Osteocyte (in vitro differentiated cells): ENCODE data around the gene IGSF9. TPM values are rescaled to one million over a fixed set of nuclear protein-coding genes. Genes with fewer than 3 reads are reported as not detected.
"Not testable (repeated sequence)": the region's sequence is repeated elsewhere in the genome, so short reads cannot be mapped to it uniquely, and the experiment has no call there.

ENCODE experiments used
- DNase-seq: peaks from one replicate; pipeline ENCODE4 v3.0.0; 2021; ENCODE audit warnings: mixed read lengths; ENCODE audit not compliant: unreplicated experiment; ENCODE audit errors: extremely low spot score
- H3K27ac Mint-ChIP-seq: one replicate; pipeline ENCODE4 v1.8.0; 2021; ENCODE audit warnings: mild to moderate bottlenecking, mixed read lengths; ENCODE audit not compliant: unreplicated experiment
- H3K27me3 Mint-ChIP-seq: one replicate; pipeline ENCODE4 v1.8.0; 2021; ENCODE audit warnings: mixed read lengths; ENCODE audit not compliant: unreplicated experiment
- H3K36me3 Mint-ChIP-seq: one replicate; pipeline ENCODE4 v1.8.0; 2021; ENCODE audit warnings: mixed read lengths; ENCODE audit not compliant: unreplicated experiment
- H3K4me1 Mint-ChIP-seq: one replicate; pipeline ENCODE4 v1.8.0; 2021; ENCODE audit warnings: mixed read lengths; ENCODE audit not compliant: unreplicated experiment
- H3K4me3 Mint-ChIP-seq: one replicate; pipeline ENCODE4 v1.8.0; 2021; ENCODE audit warnings: mild to moderate bottlenecking, moderate library complexity, mixed read lengths; ENCODE audit not compliant: unreplicated experiment
- H3K9me3 Mint-ChIP-seq: one replicate; pipeline ENCODE4 v1.8.0; 2021; ENCODE audit warnings: mixed read lengths; ENCODE audit not compliant: unreplicated experiment
- CTCF ChIP-seq: fragments of 200-600 bp; sonication (generic); IDR thresholded peaks from 2 replicates; pipeline ENCODE4 v1.5.0; 2021; ENCODE audit warnings: antibody characterized with exemption, mild to moderate bottlenecking, moderate library complexity
- total RNA-seq: library from RNA; stranded (reverse); gene quantifications from 2 replicates; pipeline ENCODE4 v1.2.1, GENCODE V29; 2021

The IGSF9 gene
- total RNA-seq, 1 donor from 2014 or later, result not detected

GRCh38 chr1:159902541-159902940, 42.9 kb downstream of the IGSF9 start:
- peaks cover 8% of the 10 kb centered on the region for H3K9me3 Mint-ChIP-seq
- no peaks in the 10 kb centered on the region for H3K36me3 Mint-ChIP-seq
- no peaks in the 10 kb centered on the region for H3K27me3 Mint-ChIP-seq
- DNase-seq, result no peak
- H3K4me3 Mint-ChIP-seq, result no peak overlapping the region
- H3K4me1 Mint-ChIP-seq, result peaks cover 15% of the 10 kb centered on the region
- no peak overlapping the region for H3K27ac Mint-ChIP-seq
- TF ChIP-seq CTCF, result no peak

- Mint-ChIP-seq H3K27me3 (no peaks in the 10 kb centered on the region), H3K36me3 (no peaks in the 10 kb centered on the region), H3K4me1 (peaks cover 22% of the 10 kb centered on the region), H3K9me3 (peaks cover 8% of the 10 kb centered on the region), H3K4me3 (no peak overlapping the region), H3K27ac (no peak overlapping the region)
- TF ChIP-seq CTCF, result no peak
- no peak for DNase-seq
These were observed 44.6 kb downstream of the IGSF9 start for GRCh38 chr1:159900755-159901360.

- Mint-ChIP-seq H3K36me3 (no peaks in the 10 kb centered on the region), H3K4me1 (peaks cover 22% of the 10 kb centered on the region), H3K9me3 (peaks cover 8% of the 10 kb centered on the region), H3K27me3 (no peaks in the 10 kb centered on the region), H3K27ac (peak within 1 kb of the TSS; percentile 90), H3K4me3 (no peak within 1 kb of the TSS)
- no peak for TF ChIP-seq CTCF
- peak; percentile 87 for DNase-seq
These were observed 45.2 kb downstream of the IGSF9 start, which contains the start of gene CFAP45 for GRCh38 chr1:159900086-159900680. Gene CFAP45 (minus strand): TSS chr1:159900165. CDS start chr1:159900098, 67 bp downstream.

- DNase-seq, H3K4me3 Mint-ChIP-seq, H3K36me3 Mint-ChIP-seq, H3K9me3 Mint-ChIP-seq, H3K27me3 Mint-ChIP-seq: not testable (repeated sequence)
- H3K27ac Mint-ChIP-seq, result peak overlapping the region; percentile 90
- peaks cover 22% of the 10 kb centered on the region for H3K4me1 Mint-ChIP-seq
These were observed 45.8 kb downstream of the IGSF9 start for GRCh38 chr1:159899634-159900033.

GRCh38 chr1:159898527-159898926, 46.9 kb downstream of the IGSF9 start:
- H3K9me3 Mint-ChIP-seq, result peaks cover 4% of the 10 kb centered on the region

More at GRCh38 chr1:159898527-159898926, 46.9 kb downstream of the IGSF9 start:
- no peak for TF ChIP-seq CTCF
- no peaks in the 10 kb centered on the region for H3K36me3 Mint-ChIP-seq
- H3K27ac Mint-ChIP-seq, result no peak overlapping the region
- H3K4me1 Mint-ChIP-seq, result peaks cover 22% of the 10 kb centered on the region
- no peak for DNase-seq
- H3K27me3 Mint-ChIP-seq, result no peaks in the 10 kb centered on the region
- no peak overlapping the region for H3K4me3 Mint-ChIP-seq
